Naive thymus-derived CD4-positive, alpha-beta T cell (primary cell): ENCODE results near the gene MICU2. TPM values are rescaled to one million over a fixed set of nuclear protein-coding genes. Genes with fewer than 3 reads are reported as not detected.
A peak's percentile ranks its signal among the peaks of the same experiment; 100 is the strongest.

Experiments used
- ATAC-seq: fragments of 150-1000 bp; cut with Tn5 transposase; 2 replicates; pipeline ENCODE4 v1.10.0; 2021; ENCODE audit warnings: mild to moderate bottlenecking, moderate library complexity
- CTCF ChIA-PET: fragments of 350-600 bp; sonication (Branson Sonifier 250); formaldehyde crosslinking; loops from one replicate; lab custom pipeline; 2021; ENCODE audit warnings: antibody characterized with exemption; lab: Charles Lee
- POLR2A ChIA-PET: fragments of 350-600 bp; sonication (Branson Sonifier 250); formaldehyde crosslinking; loops from one replicate; lab custom pipeline; 2021; ENCODE audit warnings: antibody characterized with exemption, inconsistent platforms; lab: Charles Lee
- DNase-seq, 9 donors: peaks; one replicate each; pipeline versions ENCODE4 v3.0.0 to v3.0.0-alpha.2; 2020 to 2022; ENCODE audit warnings: mixed read lengths in 1 of 9
- H3K27ac ChIP-seq: one replicate; pipeline ENCODE4 v1.7.0; 2013; ENCODE audit warnings: mild to moderate bottlenecking, low read depth, low read length, moderate library complexity
- H3K27me3 ChIP-seq, 2 donors: one replicate each; pipeline ENCODE4 v1.7.0; 2013; ENCODE audit warnings: low read length in 2 of 2, mild to moderate bottlenecking in 2 of 2, moderate library complexity in 2 of 2; ENCODE audit not compliant: control insufficient read depth in 2 of 2, insufficient read depth in 2 of 2
- H3K36me3 ChIP-seq, 3 experiments: 1 replicate in 2 of 3; 2 replicates in 1 of 3; pipeline ENCODE4 v1.7.0; 2013; ENCODE audit warnings: low read length in 3 of 3, mild to moderate bottlenecking in 3 of 3, moderate library complexity in 1 of 3; ENCODE audit not compliant: insufficient read depth in 3 of 3, control insufficient read depth in 2 of 3
- H3K4me1 ChIP-seq, 2 donors: one replicate each; pipeline ENCODE4 v1.7.0; 2013; ENCODE audit warnings: low read length in 2 of 2, mild to moderate bottlenecking in 2 of 2, moderate library complexity in 1 of 2; ENCODE audit not compliant: control insufficient read depth in 2 of 2, insufficient read depth in 2 of 2
- H3K4me3 ChIP-seq: 2 replicates; pipeline ENCODE4 v1.7.0; 2013; ENCODE audit warnings: mild to moderate bottlenecking, low read length
- H3K9me3 ChIP-seq, 3 experiments: 1 replicate in 2 of 3; 2 replicates in 1 of 3; pipeline ENCODE4 v1.7.0; 2013; ENCODE audit warnings: low read length in 3 of 3; ENCODE audit not compliant: control insufficient read depth in 2 of 3
- H3K27ac Mint-ChIP-seq, 9 donors: one replicate each; pipeline ENCODE4 v1.8.0; 2020 to 2022; ENCODE audit warnings: mixed read lengths in 9 of 9, mild to moderate bottlenecking in 8 of 9, moderate library complexity in 5 of 9, inconsistent platforms in 2 of 9
- H3K27me3 Mint-ChIP-seq, 5 donors: one replicate each; pipeline ENCODE4 v1.8.0; 2021 to 2022; ENCODE audit warnings: mixed read lengths in 5 of 5, mild to moderate bottlenecking in 1 of 5
- H3K36me3 Mint-ChIP-seq, 5 donors: one replicate each; pipeline ENCODE4 v1.8.0; 2020 to 2022; ENCODE audit warnings: mixed read lengths in 5 of 5, mild to moderate bottlenecking in 3 of 5, inconsistent platforms in 1 of 5
- H3K4me1 Mint-ChIP-seq, 7 donors: one replicate each; pipeline ENCODE4 v1.8.0; 2020 to 2022; ENCODE audit warnings: mixed read lengths in 7 of 7, mild to moderate bottlenecking in 3 of 7, inconsistent platforms in 1 of 7
- H3K4me3 Mint-ChIP-seq, 10 donors: one replicate each; pipeline ENCODE4 v1.8.0; 2020 to 2022; ENCODE audit warnings: mild to moderate bottlenecking in 10 of 10, mixed read lengths in 10 of 10, moderate library complexity in 6 of 10, inconsistent platforms in 2 of 10
- H3K9me3 Mint-ChIP-seq, 11 donors: one replicate each; pipeline ENCODE4 v1.8.0; 2020 to 2022; ENCODE audit warnings: mixed read lengths in 11 of 11, mild to moderate bottlenecking in 4 of 11, inconsistent platforms in 1 of 11, moderate library complexity in 1 of 11
- intact Hi-C, 2 donors: fragments of 100-400 bp; cut with micrococcal nuclease; formaldehyde crosslinking; loops; one replicate each; pipeline ENCODE4 v1.15.1; 2023
- polyA plus RNA-seq, 2 donors: library from polyadenylated mRNA; unstranded; fragments of 300-500 nt; fragmentation: Illumina TruSeq; gene quantifications; one replicate each; pipeline ENCODE4 v1.2.3, GENCODE V29; 2021
- total RNA-seq, 6 experiments: library from RNA in 5 of 6; stranded (reverse) in 5 of 6; gene quantifications; 1 replicate in 5 of 6; 2 replicates in 1 of 6; pipeline ENCODE4 v1.2.3 and lab custom pipeline; 2021 to 2026

Gene MICU2
- total and polyA plus RNA-seq, 7 experiments from 2014 or later, result 30.6 to 45.6 (median 37.5) TPM

- Histone ChIP-seq H3K27me3 (no peaks in the 10 kb centered on the region), H3K4me1 (no peaks in the 10 kb centered on the region), H3K36me3 (peaks cover 0 to 8% (median 0%) of the 10 kb centered on the region in 3 experiments), H3K27ac (no peak overlapping the region), H3K9me3 (no peaks in the 10 kb centered on the region), H3K4me3 (no peak overlapping the region)
- Mint-ChIP-seq H3K4me3 (no peak overlapping the region), H3K36me3 (peaks cover 0 to 41% (median 16%) of the 10 kb centered on the region in 5 donors), H3K27ac (peak overlapping the region in 3 of 9 donors; percentile 5 to 72 (median 16)), H3K4me1 (peaks cover 0 to 76% (median 44%) of the 10 kb centered on the region in 7 donors), H3K27me3 (no peaks in the 10 kb centered on the region), H3K9me3 (peaks cover 0 to 2% (median 0%) of the 10 kb centered on the region in 11 donors)
- no peak for DNase-seq
- no peak for ATAC-seq
- CTCF ChIA-PET, result interaction anchor here (0.6 to 1.2 kb wide), 3 partner anchors 14 to 86 kb away, joined by 3 to 4 read pairs (median 4); no protein-coding TSS in a partner anchor
- POLR2A ChIA-PET, result no interaction called here
- intact Hi-C loops, result no loop called here
Measured at GRCh38 chr13:21546372-21546771, 57.6 kb downstream of the MICU2 start.

GRCh38 chr13:21544515-21544914 is 59.5 kb downstream of the MICU2 start:
- no peak overlapping the region for H3K27ac ChIP-seq
- Mint-ChIP-seq H3K4me1 (peaks cover 0 to 70% (median 35%) of the 10 kb centered on the region in 7 donors), H3K36me3 (peaks cover 0 to 46% (median 12%) of the 10 kb centered on the region in 5 donors), H3K4me3 (no peak overlapping the region), H3K27ac (peak overlapping the region in 1 of 9 donors; percentile 8), H3K9me3 (no peaks in the 10 kb centered on the region), H3K27me3 (no peaks in the 10 kb centered on the region)
- H3K4me1 ChIP-seq, result no peaks in the 10 kb centered on the region
- POLR2A ChIA-PET, result no interaction called here
- peaks cover 0 to 8% (median 0%) of the 10 kb centered on the region in 3 experiments for H3K36me3 ChIP-seq
- CTCF ChIA-PET, result no interaction called here
- ATAC-seq, result no peak
- no peak overlapping the region for H3K4me3 ChIP-seq
- no peaks in the 10 kb centered on the region for H3K27me3 ChIP-seq
- intact Hi-C loops, result no loop called here
- no peak for DNase-seq
- H3K9me3 ChIP-seq, result no peaks in the 10 kb centered on the region

- CTCF ChIA-PET, result no interaction called here
- H3K4me1 ChIP-seq, result no peaks in the 10 kb centered on the region
- Mint-ChIP-seq H3K4me1 (peaks cover 0 to 68% (median 36%) of the 10 kb centered on the region in 7 donors), H3K9me3 (no peaks in the 10 kb centered on the region), H3K4me3 (no peak overlapping the region), H3K27me3 (no peaks in the 10 kb centered on the region), H3K36me3 (peaks cover 5 to 56% (median 23%) of the 10 kb centered on the region in 5 donors), H3K27ac (peak overlapping the region in 2 of 9 donors; percentile 5 to 34)
- intact Hi-C loops, result no loop called here
- DNase-seq, result no peak
- no peak overlapping the region for H3K4me3 ChIP-seq
- H3K27me3 ChIP-seq, result no peaks in the 10 kb centered on the region
- no peaks in the 10 kb centered on the region for H3K9me3 ChIP-seq
- POLR2A ChIA-PET, result no interaction called here
- ATAC-seq, result no peak
- H3K27ac ChIP-seq, result no peak overlapping the region
- peaks cover 0 to 21% (median 0%) of the 10 kb centered on the region in 3 experiments for H3K36me3 ChIP-seq
Measured at GRCh38 chr13:21542563-21542962, 61.4 kb downstream of the MICU2 start.

- Histone ChIP-seq H3K9me3 (no peaks in the 10 kb centered on the region), H3K27ac (no peak overlapping the region), H3K36me3 (peaks cover 0 to 21% (median 2%) of the 10 kb centered on the region in 3 experiments), H3K4me3 (no peak overlapping the region), H3K4me1 (no peaks in the 10 kb centered on the region), H3K27me3 (no peaks in the 10 kb centered on the region)
- POLR2A ChIA-PET, result no interaction called here
- Mint-ChIP-seq H3K27me3 (no peaks in the 10 kb centered on the region), H3K36me3 (peaks cover 8 to 57% (median 26%) of the 10 kb centered on the region in 5 donors), H3K4me1 (peaks cover 0 to 68% (median 35%) of the 10 kb centered on the region in 7 donors), H3K4me3 (no peak overlapping the region), H3K9me3 (no peaks in the 10 kb centered on the region), H3K27ac (peak overlapping the region in 2 of 9 donors; percentile 5 to 34)
- no peak for ATAC-seq
- DNase-seq, result no peak
- CTCF ChIA-PET, result no interaction called here
- intact Hi-C loops, result no loop called here
Measured at GRCh38 chr13:21541980-21542379, 62.0 kb downstream of the MICU2 start.

- no peak for DNase-seq
- ATAC-seq, result no peak
- H3K27ac ChIP-seq, result no peak overlapping the region
- no peaks in the 10 kb centered on the region for H3K27me3 Mint-ChIP-seq
- CTCF ChIA-PET, result no interaction called here
- peaks cover 0 to 21% (median 6%) of the 10 kb centered on the region in 3 experiments for H3K36me3 ChIP-seq
- H3K27ac Mint-ChIP-seq, result no peak overlapping the region
- H3K4me3 Mint-ChIP-seq, result no peak overlapping the region
- H3K9me3 Mint-ChIP-seq, result no peaks in the 10 kb centered on the region
- no peak overlapping the region for H3K4me3 ChIP-seq
- H3K4me1 Mint-ChIP-seq, result peaks cover 0 to 66% (median 32%) of the 10 kb centered on the region in 7 donors
- no peaks in the 10 kb centered on the region for H3K27me3 ChIP-seq
- POLR2A ChIA-PET, result no interaction called here
- peaks cover 9 to 56% (median 29%) of the 10 kb centered on the region in 5 donors for H3K36me3 Mint-ChIP-seq
- H3K4me1 ChIP-seq, result no peaks in the 10 kb centered on the region
- no peaks in the 10 kb centered on the region for H3K9me3 ChIP-seq
- intact Hi-C loops, result no loop called here
Measured at GRCh38 chr13:21541271-21541670, 62.7 kb downstream of the MICU2 start.

GRCh38 chr13:21539687-21540086 is 64.3 kb downstream of the MICU2 start:
- Mint-ChIP-seq H3K27ac (no peak overlapping the region), H3K36me3 (peaks cover 9 to 47% (median 29%) of the 10 kb centered on the region in 5 donors), H3K9me3 (no peaks in the 10 kb centered on the region), H3K4me1 (peaks cover 0 to 56% (median 27%) of the 10 kb centered on the region in 7 donors), H3K4me3 (no peak overlapping the region), H3K27me3 (no peaks in the 10 kb centered on the region)
- Histone ChIP-seq H3K4me3 (no peak overlapping the region), H3K36me3 (peaks cover 0 to 13% (median 6%) of the 10 kb centered on the region in 3 experiments), H3K27me3 (no peaks in the 10 kb centered on the region), H3K9me3 (no peaks in the 10 kb centered on the region), H3K4me1 (no peaks in the 10 kb centered on the region), H3K27ac (no peak overlapping the region)
- no peak for DNase-seq
- ChIA-PET POLR2A (no interaction called here), CTCF (no interaction called here)
- intact Hi-C loops, result no loop called here
- ATAC-seq, result no peak

GRCh38 chr13:21538753-21539152 is 65.2 kb downstream of the MICU2 start:
- Histone ChIP-seq H3K27me3 (no peaks in the 10 kb centered on the region), H3K4me3 (no peak overlapping the region), H3K9me3 (no peaks in the 10 kb centered on the region), H3K36me3 (peaks cover 0 to 13% (median 6%) of the 10 kb centered on the region in 3 experiments), H3K27ac (no peak overlapping the region), H3K4me1 (no peaks in the 10 kb centered on the region)
- Mint-ChIP-seq H3K4me3 (no peak overlapping the region), H3K27me3 (no peaks in the 10 kb centered on the region), H3K4me1 (peaks cover 0 to 51% (median 21%) of the 10 kb centered on the region in 7 donors), H3K9me3 (no peaks in the 10 kb centered on the region), H3K27ac (peak overlapping the region in 1 of 9 donors; percentile 2), H3K36me3 (peaks cover 9 to 43% (median 27%) of the 10 kb centered on the region in 5 donors)
- ATAC-seq, result no peak
- ChIA-PET CTCF (no interaction called here), POLR2A (no interaction called here)
- intact Hi-C loops, result no loop called here
- DNase-seq, result no peak
